Smooth muscle cell (in vitro differentiated cells): ENCODE results near the gene CACNA1C. TPM values are rescaled to one million over a fixed set of nuclear protein-coding genes. Genes with fewer than 3 reads are reported as not detected.

Experiments
- DNase-seq: peaks from one replicate; lab custom pipeline; 2025; ENCODE audit not compliant: unreplicated experiment; lab: John Stamatoyannopoulos, UW
- H2AFZ ChIP-seq: fragments of 200-600 bp; sonication (generic); 2 replicates; pipeline ENCODE4 v1.6.0; 2016; ENCODE audit warnings: antibody characterized with exemption, low read depth, mild to moderate bottlenecking
- H3F3A ChIP-seq: fragments of 200-600 bp; sonication (generic); 2 replicates; pipeline ENCODE4 v1.6.0; 2017; ENCODE audit warnings: antibody characterized with exemption, low read depth
- H3K27ac ChIP-seq: fragments of 200-600 bp; sonication (generic); 2 replicates; pipeline ENCODE4 v1.5.1; 2016; ENCODE audit warnings: low read depth, mild to moderate bottlenecking
- H3K27me3 ChIP-seq: fragments of 200-600 bp; sonication (generic); 2 replicates; pipeline ENCODE4 v1.6.1; 2016; ENCODE audit warnings: low read depth, mild to moderate bottlenecking
- H3K36me3 ChIP-seq: fragments of 200-600 bp; sonication (generic); 2 replicates; pipeline ENCODE4 v1.5.1; 2016; ENCODE audit warnings: low read depth
- H3K4me1 ChIP-seq: fragments of 200-600 bp; sonication (generic); 2 replicates; pipeline ENCODE4 v1.5.1; 2016; ENCODE audit warnings: low read depth
- H3K4me2 ChIP-seq: fragments of 200-600 bp; sonication (generic); 2 replicates; pipeline ENCODE4 v1.6.0; 2016; ENCODE audit warnings: mild to moderate bottlenecking
- H3K4me3 ChIP-seq: fragments of 200-600 bp; sonication (generic); 2 replicates; pipeline ENCODE4 v1.5.1; 2016; ENCODE audit warnings: mild to moderate bottlenecking
- H3K79me2 ChIP-seq: fragments of 200-600 bp; sonication (generic); 2 replicates; pipeline ENCODE4 v1.6.0; 2016; ENCODE audit warnings: low read depth, mild to moderate bottlenecking
- H3K9ac ChIP-seq: fragments of 200-600 bp; sonication (generic); 2 replicates; pipeline ENCODE4 v1.6.0; 2016; ENCODE audit warnings: low read depth
- H3K9me3 ChIP-seq: fragments of 200-600 bp; sonication (generic); replicated peaks from 2 replicates; pipeline ENCODE4 v1.5.1; 2016; ENCODE audit warnings: low read depth
- H4K20me1 ChIP-seq: fragments of 200-600 bp; sonication (generic); 2 replicates; pipeline ENCODE4 v1.6.0; 2016; ENCODE audit warnings: low read depth
- WGBS: methylation state at CpG from one replicate; pipeline ENCODE4 v1.1.7; 2016; ENCODE audit warnings: low lambda C conversion rate; 5-methylcytosine and 5-hydroxymethylcytosine counted together
- polyA plus RNA-seq: library from polyadenylated mRNA; unstranded; fragments of >200 nt; fragmentation: Nextera tagmentation; extraction: Ambion mirVana; gene quantifications from 2 replicates; pipeline ENCODE4 v1.2.1, GENCODE V29; 2016
- total RNA-seq: library from RNA; depleted of rRNA; stranded (reverse); fragments of >200 nt; gene quantifications from 2 replicates; pipeline ENCODE4 v1.2.3, GENCODE V29; 2014
- TF ChIP-seq, protein P1 (sequence below): fragments of 200-600 bp; sonication (generic); IDR thresholded peaks from 2 replicates; pipeline ENCODE4 v1.5.1; 2017; ENCODE audit warnings: borderline replicate concordance, mild to moderate bottlenecking, antibody characterized with exemption; ENCODE audit not compliant: insufficient read depth, poor library complexity, severe bottlenecking

The CACNA1C gene
- total and polyA plus RNA-seq, 2 experiments from 2014 or later: 1.6 to 4.5 TPM

GRCh38 chr12:2240984-2241383, 188.2 kb downstream of the CACNA1C start:
- Histone ChIP-seq H3K9me3 (no peaks in the 10 kb centered on the region), H3K36me3 (no peaks in the 10 kb centered on the region), H3K4me3 (no peak overlapping the region), H4K20me1 (no peaks in the 10 kb centered on the region), H3F3A (peaks cover 10% of the 10 kb centered on the region), H3K79me2 (no peaks in the 10 kb centered on the region), H3K4me2 (no peak overlapping the region), H3K27ac (no peak overlapping the region), H3K4me1 (peaks cover 22% of the 10 kb centered on the region), H2AFZ (no peak overlapping the region), H3K27me3 (no peaks in the 10 kb centered on the region), H3K9ac (no peak overlapping the region)
- WGBS: 83% methylated on average over 8 of the region's 8 CpGs
- DNase-seq: no peak
- TF ChIP-seq, protein P1, sequence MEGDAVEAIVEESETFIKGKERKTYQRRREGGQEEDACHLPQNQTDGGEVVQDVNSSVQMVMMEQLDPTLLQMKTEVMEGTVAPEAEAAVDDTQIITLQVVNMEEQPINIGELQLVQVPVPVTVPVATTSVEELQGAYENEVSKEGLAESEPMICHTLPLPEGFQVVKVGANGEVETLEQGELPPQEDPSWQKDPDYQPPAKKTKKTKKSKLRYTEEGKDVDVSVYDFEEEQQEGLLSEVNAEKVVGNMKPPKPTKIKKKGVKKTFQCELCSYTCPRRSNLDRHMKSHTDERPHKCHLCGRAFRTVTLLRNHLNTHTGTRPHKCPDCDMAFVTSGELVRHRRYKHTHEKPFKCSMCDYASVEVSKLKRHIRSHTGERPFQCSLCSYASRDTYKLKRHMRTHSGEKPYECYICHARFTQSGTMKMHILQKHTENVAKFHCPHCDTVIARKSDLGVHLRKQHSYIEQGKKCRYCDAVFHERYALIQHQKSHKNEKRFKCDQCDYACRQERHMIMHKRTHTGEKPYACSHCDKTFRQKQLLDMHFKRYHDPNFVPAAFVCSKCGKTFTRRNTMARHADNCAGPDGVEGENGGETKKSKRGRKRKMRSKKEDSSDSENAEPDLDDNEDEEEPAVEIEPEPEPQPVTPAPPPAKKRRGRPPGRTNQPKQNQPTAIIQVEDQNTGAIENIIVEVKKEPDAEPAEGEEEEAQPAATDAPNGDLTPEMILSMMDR: no peak

- 86% methylated on average over 5 of the region's 5 CpGs for WGBS
- no peak for DNase-seq
- Histone ChIP-seq H3K4me3 (no peak overlapping the region), H3K4me1 (peaks cover 22% of the 10 kb centered on the region), H3K27ac (no peak overlapping the region), H3K79me2 (no peaks in the 10 kb centered on the region), H3K27me3 (no peaks in the 10 kb centered on the region), H2AFZ (no peak overlapping the region), H3K4me2 (no peak overlapping the region), H3F3A (peaks cover 10% of the 10 kb centered on the region), H4K20me1 (no peaks in the 10 kb centered on the region), H3K36me3 (no peaks in the 10 kb centered on the region), H3K9ac (no peak overlapping the region), H3K9me3 (no peaks in the 10 kb centered on the region)
- TF ChIP-seq, protein P1: no peak
These were observed 189.4 kb downstream of the CACNA1C start for GRCh38 chr12:2242216-2242615.

DNA sequence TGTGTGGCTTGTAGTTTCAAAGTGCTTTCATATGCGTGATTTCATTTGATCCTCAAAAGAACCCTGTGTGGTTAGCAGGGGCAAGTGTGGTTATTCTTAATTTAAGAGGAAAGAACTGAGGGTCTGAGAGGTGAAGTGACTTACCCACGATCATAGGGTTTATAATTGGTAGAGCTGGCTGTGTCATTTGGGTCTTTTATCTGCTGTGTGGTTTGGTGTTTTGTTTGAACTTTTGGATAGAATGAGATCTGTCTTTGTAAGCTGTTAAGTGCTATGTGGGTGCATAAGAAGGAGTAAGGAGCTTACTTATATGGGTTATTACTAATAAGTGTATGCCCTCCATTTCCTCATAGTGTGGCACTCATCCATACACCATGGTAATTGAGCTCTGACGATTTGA, 190.0 kb downstream of the CACNA1C start:
- no peak overlapping the region for H3K4me3 ChIP-seq
- no peak overlapping the region for H3K9ac ChIP-seq
- H3F3A ChIP-seq: peaks cover 10% of the 10 kb centered on the region
- 69% methylated on average over 3 of the region's 3 CpGs for WGBS
- H3K4me2 ChIP-seq: no peak overlapping the region
- no peaks in the 10 kb centered on the region for H3K79me2 ChIP-seq
- H3K9me3 ChIP-seq: no peaks in the 10 kb centered on the region
- no peaks in the 10 kb centered on the region for H4K20me1 ChIP-seq
- no peak for DNase-seq
- TF ChIP-seq, protein P1: no peak
- no peak overlapping the region for H2AFZ ChIP-seq
- H3K27ac ChIP-seq: no peak overlapping the region
- no peaks in the 10 kb centered on the region for H3K27me3 ChIP-seq
- H3K36me3 ChIP-seq: no peaks in the 10 kb centered on the region
- peaks cover 22% of the 10 kb centered on the region for H3K4me1 ChIP-seq

DNA sequence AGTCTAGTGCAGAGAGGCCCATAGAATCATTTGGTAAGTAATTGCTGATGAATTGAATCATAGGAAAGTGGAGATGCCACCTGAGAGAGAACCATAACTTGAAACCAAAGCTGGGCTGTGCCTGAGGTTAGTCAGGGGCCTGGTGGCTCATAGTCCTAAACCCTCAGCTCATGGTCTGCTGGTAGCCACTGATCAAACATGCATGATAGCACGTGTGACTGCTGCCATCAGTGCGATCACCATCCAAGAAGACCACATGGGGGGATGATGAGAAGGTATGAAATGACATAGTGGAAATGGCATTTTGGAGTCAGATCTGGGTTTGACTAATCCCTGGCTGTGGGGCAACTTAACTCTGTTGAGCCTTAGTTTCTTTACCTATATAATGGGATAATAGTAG, 190.5 kb downstream of the CACNA1C start:
- Histone ChIP-seq H3K27ac (no peak overlapping the region), H2AFZ (no peak overlapping the region), H3K9ac (peak overlapping the region; percentile 40), H3K4me3 (no peak overlapping the region), H3K4me1 (peaks cover 22% of the 10 kb centered on the region), H3K9me3 (no peaks in the 10 kb centered on the region), H3K4me2 (no peak overlapping the region), H3K79me2 (no peaks in the 10 kb centered on the region), H3F3A (peaks cover 10% of the 10 kb centered on the region), H4K20me1 (no peaks in the 10 kb centered on the region), H3K27me3 (no peaks in the 10 kb centered on the region), H3K36me3 (no peaks in the 10 kb centered on the region)
- TF ChIP-seq, protein P1: no peak
- DNase-seq: no peak
- 87% methylated on average over 2 of the region's 2 CpGs for WGBS
